H9 (cell line): Measurements from ENCODE around the gene SYT17. TPM values are rescaled to one million over a fixed set of nuclear protein-coding genes. Genes with fewer than 3 reads are reported as not detected.

Source experiments
- DNase-seq: peaks from one replicate; pipeline ENCODE4 v3.0.0-alpha.2; 2017
- H2AFZ ChIP-seq: one replicate; pipeline ENCODE4 v1.6.1; 2013; ENCODE audit warnings: mild to moderate bottlenecking, low read length, control low read depth, moderate library complexity
- H2AK5ac ChIP-seq: 2 replicates; pipeline ENCODE4 v1.6.1; 2013; ENCODE audit warnings: low read length, control low read depth, mixed read lengths; ENCODE audit not compliant: insufficient read length
- H2BK120ac ChIP-seq: one replicate; pipeline ENCODE4 v1.6.1; 2013; ENCODE audit warnings: low read depth, mild to moderate bottlenecking, low read length, control low read depth, inconsistent platforms; ENCODE audit not compliant: poor library complexity, severe bottlenecking
- H2BK12ac ChIP-seq: 2 replicates; pipeline ENCODE4 v1.6.1; 2013; ENCODE audit warnings: low read length, control low read depth, mixed read lengths, low read depth; ENCODE audit not compliant: insufficient read length
- H2BK15ac ChIP-seq: 2 replicates; pipeline ENCODE4 v1.6.1; 2013; ENCODE audit warnings: low read depth, low read length, control low read depth
- H2BK20ac ChIP-seq: one replicate; pipeline ENCODE4 v1.6.1; 2013; ENCODE audit warnings: low read depth, mild to moderate bottlenecking, low read length, control low read depth, inconsistent platforms; ENCODE audit not compliant: poor library complexity, severe bottlenecking
- H2BK5ac ChIP-seq: 2 replicates; pipeline ENCODE4 v1.6.1; 2013; ENCODE audit warnings: low read length, control low read depth, mixed read lengths; ENCODE audit not compliant: insufficient read length
- H3K14ac ChIP-seq: 2 replicates; pipeline ENCODE4 v1.6.1; 2013; ENCODE audit warnings: low read length, control low read depth; ENCODE audit not compliant: insufficient read depth
- H3K18ac ChIP-seq: 2 replicates; pipeline ENCODE4 v1.6.1; 2013; ENCODE audit warnings: low read depth, mild to moderate bottlenecking, mixed read lengths, low read length, control low read depth; ENCODE audit not compliant: insufficient read length
- H3K23ac ChIP-seq: 2 replicates; pipeline ENCODE4 v1.6.1; 2013; ENCODE audit warnings: low read length, control low read depth, mixed read lengths, low read depth; ENCODE audit not compliant: insufficient read length
- H3K23me2 ChIP-seq: 2 replicates; pipeline ENCODE4 v1.6.1; 2013; ENCODE audit warnings: low read depth, mild to moderate bottlenecking, mixed read lengths, low read length, control low read depth; ENCODE audit not compliant: insufficient read length, poor library complexity, severe bottlenecking
- H3K27ac ChIP-seq: 2 replicates; pipeline ENCODE4 v1.5.1; 2013; ENCODE audit warnings: low read length, control low read depth, mixed read lengths, low read depth; ENCODE audit not compliant: insufficient read length
- H3K27me3 ChIP-seq: 2 replicates; pipeline ENCODE4 v1.6.1; 2013; ENCODE audit warnings: low read length, control low read depth, inconsistent platforms; ENCODE audit not compliant: insufficient read depth
- H3K4ac ChIP-seq: 2 replicates; pipeline ENCODE4 v1.6.1; 2013; ENCODE audit warnings: low read depth, mild to moderate bottlenecking, control low read depth, inconsistent platforms, low read length, moderate library complexity
- H3K4me1 ChIP-seq: 2 replicates; pipeline ENCODE4 v1.6.1; 2013; ENCODE audit warnings: low read length, control low read depth, inconsistent platforms; ENCODE audit not compliant: insufficient read depth
- H3K4me2 ChIP-seq: 2 replicates; pipeline ENCODE4 v1.6.1; 2013; ENCODE audit warnings: low read length, control low read depth, mixed read lengths; ENCODE audit not compliant: insufficient read length, insufficient read depth
- H3K56ac ChIP-seq: 2 replicates; pipeline ENCODE4 v1.6.1; 2013; ENCODE audit warnings: low read depth, mild to moderate bottlenecking, mixed read lengths, low read length, control low read depth; ENCODE audit not compliant: insufficient read length
- H3K79me1 ChIP-seq: 2 replicates; pipeline ENCODE4 v1.6.1; 2013; ENCODE audit warnings: low read depth, mild to moderate bottlenecking, moderate library complexity, low read length, control low read depth, inconsistent platforms; ENCODE audit not compliant: insufficient read depth, poor library complexity, severe bottlenecking
- H3K79me2 ChIP-seq: 2 replicates; pipeline ENCODE4 v1.6.1; 2013; ENCODE audit warnings: low read length, control low read depth, inconsistent platforms; ENCODE audit not compliant: insufficient read depth
- H3K9ac ChIP-seq: 2 replicates; pipeline ENCODE4 v1.6.1; 2013; ENCODE audit warnings: low read length, control low read depth, mixed read lengths; ENCODE audit not compliant: insufficient read length; ENCODE audit errors: extremely low read depth
- H3K9me3 ChIP-seq: one replicate; pipeline ENCODE4 v1.6.1; 2013; ENCODE audit warnings: low read depth, low read length, inconsistent platforms; ENCODE audit not compliant: control insufficient read depth
- H3T11ph ChIP-seq: one replicate; pipeline ENCODE4 v1.6.1; 2013; ENCODE audit warnings: mild to moderate bottlenecking, low read length, control low read depth, inconsistent platforms
- H4K20me1 ChIP-seq: one replicate; pipeline ENCODE4 v1.6.1; 2013; ENCODE audit not compliant: control insufficient read depth, insufficient read length, insufficient read depth
- H4K5ac ChIP-seq: 2 replicates; pipeline ENCODE4 v1.6.1; 2013; ENCODE audit warnings: low read depth, mild to moderate bottlenecking, mixed read lengths, low read length, control low read depth; ENCODE audit not compliant: insufficient read length
- H4K8ac ChIP-seq: replicated peaks from 2 replicates; pipeline ENCODE4 v1.6.1; 2013; ENCODE audit warnings: low read length, control low read depth, mixed read lengths, low read depth; ENCODE audit not compliant: insufficient read length
- H4K91ac ChIP-seq: 2 replicates; pipeline ENCODE4 v1.6.1; 2013; ENCODE audit warnings: low read depth, mild to moderate bottlenecking, moderate library complexity, mixed read lengths, low read length, control low read depth; ENCODE audit not compliant: insufficient read length
- H3K27ac Mint-ChIP-seq, 3 experiments: 2 replicates in 2 of 3; 3 replicates in 1 of 3; pipeline ENCODE4 v1.8.0; 2020 to 2021; ENCODE audit warnings: mixed read lengths in 3 of 3, mild to moderate bottlenecking in 1 of 3, moderate library complexity in 1 of 3
- H3K27me3 Mint-ChIP-seq: 2 replicates; pipeline ENCODE4 v1.8.0; 2021; ENCODE audit warnings: low read depth, mild to moderate bottlenecking, moderate library complexity, mixed read lengths
- H3K36me3 Mint-ChIP-seq, 3 experiments: 2 replicates in 2 of 3; 3 replicates in 1 of 3; pipeline ENCODE4 v1.8.0; 2020 to 2021; ENCODE audit warnings: low read depth in 3 of 3, mixed read lengths in 3 of 3; ENCODE audit not compliant: insufficient read depth in 1 of 3
- H3K4me1 Mint-ChIP-seq, 2 experiments: 2 replicates each; pipeline ENCODE4 v1.8.0; 2020; ENCODE audit warnings: mixed read lengths in 2 of 2
- H3K4me3 Mint-ChIP-seq, 2 experiments: 2 replicates in 1 of 2; 3 replicates in 1 of 2; pipeline ENCODE4 v1.8.0; 2020 to 2021; ENCODE audit warnings: mild to moderate bottlenecking in 2 of 2, mixed read lengths in 2 of 2, moderate library complexity in 1 of 2
- H3K9me3 Mint-ChIP-seq, 2 experiments: 2 replicates in 1 of 2; 3 replicates in 1 of 2; pipeline ENCODE4 v1.8.0; 2020; ENCODE audit warnings: mild to moderate bottlenecking in 2 of 2, mixed read lengths in 2 of 2, moderate library complexity in 1 of 2
- WGBS: extraction: QIAGEN DNeasy Blood & Tissue Kit; methylation state at CpG from one replicate; pipeline ENCODE4 v1.1.7; 2013; ENCODE audit warnings: missing lambda C conversion rate, low lambda C conversion rate, mixed read lengths; ENCODE audit not compliant: insufficient read length; ENCODE audit errors: extremely low coverage; 5-methylcytosine and 5-hydroxymethylcytosine counted together
- total RNA-seq: library from RNA; stranded (reverse); gene quantifications from 2 replicates; pipeline ENCODE4 v1.2.1, GENCODE V29; 2021
- TF ChIP-seq, protein P1 (sequence below): fragments of 200-600 bp; sonication (generic); conservative IDR thresholded peaks from 3 replicates; pipeline ENCODE4 v1.8.0; 2021; ENCODE audit warnings: antibody characterized with exemption, mild to moderate bottlenecking

Gene SYT17
- total RNA-seq, 1 experiment from 2014 or later = 3.0 TPM

DNA sequence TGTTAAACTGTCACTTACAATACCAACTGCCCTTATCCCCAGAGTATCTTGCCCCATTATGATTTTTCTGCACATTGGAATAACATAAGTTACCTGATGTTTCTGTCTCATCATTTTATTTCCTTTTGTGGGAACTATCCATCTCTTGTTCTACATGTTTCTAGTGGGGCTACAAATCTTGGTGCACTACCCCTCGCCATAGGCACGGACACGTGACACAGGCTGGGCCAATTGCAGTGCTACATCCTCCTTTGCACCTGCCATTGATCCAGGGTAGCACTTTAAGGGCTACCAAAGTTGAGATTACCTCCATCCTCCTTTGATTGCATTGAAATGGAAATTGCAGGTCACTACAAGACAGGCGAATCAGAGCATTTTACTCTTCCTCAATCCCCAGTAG lies 14.2 kb upstream of the SYT17 start:
- no peak overlapping the region for H3K56ac ChIP-seq
- H3K23me2 ChIP-seq = no peaks in the 10 kb centered on the region
- no peak overlapping the region for H3K9ac ChIP-seq
- H2BK20ac ChIP-seq = no peak overlapping the region
- H2BK120ac ChIP-seq = no peak overlapping the region
- no peaks in the 10 kb centered on the region for H3K79me1 ChIP-seq
- no peak overlapping the region for H2AK5ac ChIP-seq
- no peak overlapping the region for H2BK12ac ChIP-seq
- no peak overlapping the region for H2AFZ ChIP-seq
- Mint-ChIP-seq H3K27ac (no peak overlapping the region), H3K4me3 (no peak overlapping the region), H3K36me3 (no peaks in the 10 kb centered on the region), H3K9me3 (peaks cover 2 to 3% of the 10 kb centered on the region in 2 experiments; a peak in 1 of 5 replicates), H3K4me1 (no peaks in the 10 kb centered on the region), H3K27me3 (peaks cover 43% of the 10 kb centered on the region)
- no peak overlapping the region for H3T11ph ChIP-seq
- H4K20me1 ChIP-seq = no peaks in the 10 kb centered on the region
- no peak overlapping the region for H3K23ac ChIP-seq
- H3K79me2 ChIP-seq = no peaks in the 10 kb centered on the region
- no peak overlapping the region for H4K91ac ChIP-seq
- H2BK5ac ChIP-seq = no peak overlapping the region
- no peak overlapping the region for H3K14ac ChIP-seq
- no peaks in the 10 kb centered on the region for H3K27me3 ChIP-seq
- no peak overlapping the region for H3K4ac ChIP-seq
- H3K4me1 ChIP-seq = no peaks in the 10 kb centered on the region
- no peak for DNase-seq
- H3K18ac ChIP-seq = no peak overlapping the region
- no peak overlapping the region for H2BK15ac ChIP-seq
- no peak overlapping the region for H3K4me2 ChIP-seq
- no peaks in the 10 kb centered on the region for H3K9me3 ChIP-seq
- no peak overlapping the region for H4K5ac ChIP-seq
- H3K27ac ChIP-seq = no peak overlapping the region
- no peak overlapping the region for H4K8ac ChIP-seq
- WGBS = no CpG with 5 or more reads among the region's 4 CpGs
- TF ChIP-seq, protein P1, sequence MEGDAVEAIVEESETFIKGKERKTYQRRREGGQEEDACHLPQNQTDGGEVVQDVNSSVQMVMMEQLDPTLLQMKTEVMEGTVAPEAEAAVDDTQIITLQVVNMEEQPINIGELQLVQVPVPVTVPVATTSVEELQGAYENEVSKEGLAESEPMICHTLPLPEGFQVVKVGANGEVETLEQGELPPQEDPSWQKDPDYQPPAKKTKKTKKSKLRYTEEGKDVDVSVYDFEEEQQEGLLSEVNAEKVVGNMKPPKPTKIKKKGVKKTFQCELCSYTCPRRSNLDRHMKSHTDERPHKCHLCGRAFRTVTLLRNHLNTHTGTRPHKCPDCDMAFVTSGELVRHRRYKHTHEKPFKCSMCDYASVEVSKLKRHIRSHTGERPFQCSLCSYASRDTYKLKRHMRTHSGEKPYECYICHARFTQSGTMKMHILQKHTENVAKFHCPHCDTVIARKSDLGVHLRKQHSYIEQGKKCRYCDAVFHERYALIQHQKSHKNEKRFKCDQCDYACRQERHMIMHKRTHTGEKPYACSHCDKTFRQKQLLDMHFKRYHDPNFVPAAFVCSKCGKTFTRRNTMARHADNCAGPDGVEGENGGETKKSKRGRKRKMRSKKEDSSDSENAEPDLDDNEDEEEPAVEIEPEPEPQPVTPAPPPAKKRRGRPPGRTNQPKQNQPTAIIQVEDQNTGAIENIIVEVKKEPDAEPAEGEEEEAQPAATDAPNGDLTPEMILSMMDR = no peak
